Epithelial cell of esophagus (primary cell): Measurements from ENCODE around the gene CCDC61.

Experiments used
- DNase-seq: peaks from one replicate; pipeline ENCODE4 v3.0.0; 2010; ENCODE audit warnings: low read depth
- H3K4me3 ChIP-seq: 2 replicates; pipeline ENCODE4 v1.5.1; 2011; ENCODE audit warnings: mild to moderate bottlenecking, low read length, control low read depth
- TF ChIP-seq, protein P1 (sequence below): IDR thresholded peaks from 2 replicates; pipeline ENCODE4 v1.5.1; 2011; ENCODE audit warnings: low read depth, mild to moderate bottlenecking, low read length, control low read depth, inconsistent platforms; ENCODE audit not compliant: insufficient read depth; ENCODE audit errors: missing control alignments

CCDC61 gene

GRCh38 chr19:46036744-46037128 lies 41.5 kb downstream of the CCDC61 start:
- H3K4me3 ChIP-seq = no peak overlapping the region
- DNase-seq = no peak
- TF ChIP-seq, protein P1, sequence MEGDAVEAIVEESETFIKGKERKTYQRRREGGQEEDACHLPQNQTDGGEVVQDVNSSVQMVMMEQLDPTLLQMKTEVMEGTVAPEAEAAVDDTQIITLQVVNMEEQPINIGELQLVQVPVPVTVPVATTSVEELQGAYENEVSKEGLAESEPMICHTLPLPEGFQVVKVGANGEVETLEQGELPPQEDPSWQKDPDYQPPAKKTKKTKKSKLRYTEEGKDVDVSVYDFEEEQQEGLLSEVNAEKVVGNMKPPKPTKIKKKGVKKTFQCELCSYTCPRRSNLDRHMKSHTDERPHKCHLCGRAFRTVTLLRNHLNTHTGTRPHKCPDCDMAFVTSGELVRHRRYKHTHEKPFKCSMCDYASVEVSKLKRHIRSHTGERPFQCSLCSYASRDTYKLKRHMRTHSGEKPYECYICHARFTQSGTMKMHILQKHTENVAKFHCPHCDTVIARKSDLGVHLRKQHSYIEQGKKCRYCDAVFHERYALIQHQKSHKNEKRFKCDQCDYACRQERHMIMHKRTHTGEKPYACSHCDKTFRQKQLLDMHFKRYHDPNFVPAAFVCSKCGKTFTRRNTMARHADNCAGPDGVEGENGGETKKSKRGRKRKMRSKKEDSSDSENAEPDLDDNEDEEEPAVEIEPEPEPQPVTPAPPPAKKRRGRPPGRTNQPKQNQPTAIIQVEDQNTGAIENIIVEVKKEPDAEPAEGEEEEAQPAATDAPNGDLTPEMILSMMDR = no peak

- TF ChIP-seq, protein P1 = no peak
- no peak overlapping the region for H3K4me3 ChIP-seq
- DNase-seq = no peak
Measured at GRCh38 chr19:46040125-46040524, 44.9 kb downstream of the CCDC61 start.

- H3K4me3 ChIP-seq = no peak within 1 kb of the TSS
- peak; percentile 42 for DNase-seq
- TF ChIP-seq, protein P1 = no peak
Measured at GRCh38 chr19:46040952-46041500, 45.8 kb downstream of the CCDC61 start, which contains the start of gene IGFL4. TSS of gene IGFL4 (minus strand) at chr19:46041002. CDS start at chr19:46040962, 40 bp downstream.

- H3K4me3 ChIP-seq = no peak overlapping the region
- TF ChIP-seq, protein P1 = no peak
- DNase-seq = no peak
Measured at GRCh38 chr19:46042252-46042883, 47.1 kb downstream of the CCDC61 start.

GRCh38 chr19:46043519-46043918 lies 48.3 kb downstream of the CCDC61 start:
- no peak for DNase-seq
- TF ChIP-seq, protein P1 = no peak
- no peak overlapping the region for H3K4me3 ChIP-seq

- TF ChIP-seq, protein P1 = no peak
- H3K4me3 ChIP-seq = no peak overlapping the region
- no peak for DNase-seq
Measured at GRCh38 chr19:46049597-46049996, 54.3 kb downstream of the CCDC61 start.

- TF ChIP-seq, protein P1 = no peak
- H3K4me3 ChIP-seq = no peak overlapping the region
- DNase-seq = no peak
Measured at GRCh38 chr19:46052896-46053295, 57.6 kb downstream of the CCDC61 start.
